GM21360 (cell line): ENCODE data around the gene MACO1.
A peak's percentile ranks its signal among the peaks of the same experiment; 100 is the strongest.

ENCODE experiments used
- ATAC-seq: cut with Tn5 transposase; IDR thresholded peaks from one replicate; pipeline ENCODE4 v1.9.1; 2021; ENCODE audit warnings: mild to moderate bottlenecking, moderate library complexity; ENCODE audit not compliant: unreplicated experiment

Gene MACO1

DNA sequence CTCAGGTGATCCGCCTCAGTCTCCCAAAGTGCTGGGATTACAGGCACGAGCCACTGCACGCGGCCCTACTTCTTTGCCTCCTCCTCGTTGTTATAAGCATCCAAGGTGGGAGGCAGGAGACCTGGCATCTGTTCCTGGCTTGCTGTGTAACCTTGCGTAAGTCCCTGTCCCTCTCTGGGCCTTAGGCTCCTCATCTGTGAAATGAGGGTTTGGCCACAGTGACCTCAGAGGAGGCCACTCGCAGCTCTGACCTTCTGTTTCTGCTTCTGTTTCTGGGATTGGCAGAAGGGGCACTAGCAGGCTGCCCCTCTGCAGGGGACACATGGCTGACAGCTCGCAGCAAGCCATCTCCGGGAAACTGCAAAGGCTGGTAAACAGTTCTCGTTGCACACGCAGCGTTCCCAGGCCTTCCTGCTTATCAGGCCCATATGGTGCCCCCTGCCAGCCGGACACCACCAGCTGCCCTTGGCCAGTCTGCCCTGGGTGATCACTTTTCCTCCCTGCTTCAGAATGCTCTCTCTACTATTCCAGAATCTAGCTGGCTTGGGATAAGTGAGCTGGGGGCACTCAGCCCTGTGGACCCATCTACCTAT lies 110.1 kb downstream of the MACO1 start:
- no peak for ATAC-seq

DNA sequence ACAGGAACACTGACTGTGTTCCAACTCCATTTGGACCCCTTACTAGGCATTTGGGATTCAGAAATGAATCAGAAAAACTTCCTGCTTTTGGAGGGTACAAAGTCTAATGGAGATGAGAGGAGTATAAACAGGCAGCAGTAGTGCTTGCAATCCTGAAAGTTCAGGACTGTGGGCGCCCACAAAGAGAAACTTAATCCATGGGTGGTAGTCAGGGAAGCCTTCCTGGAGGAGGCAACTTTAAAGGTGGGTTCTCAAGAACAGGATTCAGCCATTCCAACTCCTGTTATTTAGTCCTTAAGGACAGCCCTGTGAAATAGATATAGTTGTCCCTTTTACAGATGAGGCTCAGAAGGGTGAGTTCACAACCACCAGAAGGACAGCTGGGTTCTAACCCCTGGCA lies 110.7 kb downstream of the MACO1 start:
- ATAC-seq = no peak

DNA sequence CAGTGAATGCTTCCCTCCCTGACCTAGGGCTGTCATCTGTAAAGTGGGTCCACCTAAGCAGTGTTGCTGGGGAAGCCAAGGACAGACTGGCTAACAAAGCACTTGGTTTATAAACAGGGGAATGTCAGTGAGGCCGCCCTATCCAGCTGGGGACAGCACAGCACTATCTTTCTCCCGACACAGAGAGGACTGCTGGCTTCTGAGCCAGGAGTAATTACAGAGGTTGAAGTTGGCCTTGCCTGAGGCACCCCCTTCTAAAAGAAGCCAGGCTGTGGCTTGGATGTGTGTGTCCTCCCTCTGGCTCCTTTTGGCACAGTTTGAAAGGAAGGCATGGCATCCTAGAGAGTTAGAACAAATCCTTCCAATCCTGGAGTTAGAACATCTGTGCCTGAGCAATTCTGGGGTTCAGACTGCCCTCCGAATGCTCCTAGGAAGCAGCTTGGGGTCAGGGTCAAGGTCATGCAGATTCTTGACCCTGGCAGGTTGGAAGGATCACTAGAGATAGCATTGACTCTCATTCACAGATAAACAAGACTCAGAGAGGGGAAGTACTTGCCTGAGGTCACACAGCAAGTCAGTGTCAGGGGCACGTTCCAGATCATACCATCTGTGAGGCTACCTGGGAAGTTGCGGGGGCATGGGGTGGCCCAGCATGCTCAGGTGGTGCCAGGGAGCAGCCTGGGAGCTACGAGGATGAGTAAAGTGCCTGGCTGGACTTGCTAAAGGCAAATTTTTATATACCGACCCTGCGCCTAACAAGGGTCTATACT lies 111.4 kb downstream of the MACO1 start:
- no peak for ATAC-seq

DNA sequence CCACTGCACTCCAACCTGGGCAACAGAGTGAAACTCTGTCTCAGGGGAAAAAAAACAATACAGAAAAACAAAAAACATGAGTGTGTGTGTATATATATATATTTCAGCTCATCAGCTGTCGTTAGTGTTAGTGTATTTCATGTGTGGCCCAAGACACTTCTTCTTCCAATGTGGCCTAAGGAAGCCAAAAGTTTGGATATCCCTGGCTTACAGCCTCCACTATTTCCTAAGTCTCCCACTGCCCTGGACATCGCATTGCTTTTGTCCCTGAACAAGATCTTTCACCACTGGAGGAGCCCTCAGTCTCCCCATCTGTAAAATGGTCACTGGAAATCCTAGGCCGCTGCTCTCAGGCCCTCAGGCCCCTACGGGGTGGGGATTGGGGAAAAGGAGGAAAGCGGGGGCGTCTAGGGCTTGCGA lies 112.3 kb downstream of the MACO1 start:
- no peak for ATAC-seq

DNA sequence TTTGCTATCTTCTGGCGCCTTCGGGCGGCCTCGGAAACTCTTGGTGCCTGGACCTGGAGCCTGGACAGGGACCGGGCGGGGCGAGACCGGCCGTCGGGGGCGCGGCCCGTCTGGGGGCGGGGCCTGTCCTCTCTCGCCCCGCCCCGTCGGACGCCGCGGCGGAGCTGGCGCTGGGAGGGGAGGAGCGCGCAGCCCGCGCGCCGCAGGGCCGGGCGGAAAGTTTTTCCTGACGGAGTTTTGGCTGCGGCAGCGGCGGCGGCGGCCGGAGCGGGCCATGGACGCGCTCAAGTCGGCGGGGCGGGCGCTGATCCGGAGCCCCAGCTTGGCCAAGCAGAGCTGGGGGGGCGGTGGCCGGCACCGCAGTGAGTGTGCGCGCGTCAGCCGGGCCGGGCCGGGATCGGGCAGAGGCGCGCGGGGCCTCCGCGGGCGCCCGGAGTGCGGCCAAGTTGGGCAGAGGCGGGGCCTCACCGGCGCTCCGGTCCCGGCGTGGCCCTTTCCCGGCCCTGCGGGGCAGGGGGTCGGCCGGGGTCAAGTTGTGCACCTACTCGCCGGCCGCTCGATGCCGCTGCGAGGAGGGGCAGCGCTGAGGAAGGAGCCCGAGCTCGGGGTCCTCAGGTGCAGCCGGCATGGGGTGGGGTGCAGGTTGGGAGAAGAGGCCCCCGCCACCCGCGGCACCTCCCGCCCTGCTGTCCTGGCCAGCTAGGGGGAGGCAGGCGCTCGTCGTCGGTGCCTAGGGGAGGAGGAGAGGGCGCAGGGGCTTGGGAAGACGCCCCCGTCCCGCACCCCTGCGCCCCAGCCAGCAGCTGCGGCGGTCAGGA lies 112.9 kb downstream of the MACO1 start, which contains the start of gene LDLRAP1:
Gene LDLRAP1, plus strand, starts transcription at position 182 of the 818 bp plus-strand sequence. Its CDS starts 93 bp downstream, at position 275.
- peak; percentile 63 for ATAC-seq

DNA sequence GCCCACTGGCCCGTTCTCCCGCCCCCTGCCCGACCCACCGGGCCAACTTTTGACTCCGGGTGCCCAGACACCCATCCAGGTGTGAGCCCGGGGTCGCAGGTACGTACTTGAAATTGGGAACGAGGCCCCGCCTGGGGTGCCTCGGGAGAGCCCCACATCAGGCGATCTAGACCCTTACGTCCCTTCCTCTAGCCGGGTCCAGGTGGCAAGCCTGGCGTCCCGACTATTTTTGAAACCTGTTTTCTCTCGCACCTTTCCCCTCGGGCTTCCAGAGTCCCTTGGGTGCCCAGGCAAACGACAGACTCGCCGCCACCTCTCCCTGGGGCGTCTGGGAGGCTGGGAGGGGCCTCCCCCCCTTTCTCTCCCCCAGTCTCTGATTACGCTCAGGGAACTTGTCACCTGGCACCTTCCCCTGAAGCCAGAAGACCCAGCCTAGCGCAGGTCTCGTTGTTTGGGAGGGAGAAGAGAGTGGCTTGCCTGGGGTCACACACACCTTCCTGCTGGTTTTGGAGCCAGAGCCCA lies 113.6 kb downstream of the MACO1 start:
- ATAC-seq = no peak

DNA sequence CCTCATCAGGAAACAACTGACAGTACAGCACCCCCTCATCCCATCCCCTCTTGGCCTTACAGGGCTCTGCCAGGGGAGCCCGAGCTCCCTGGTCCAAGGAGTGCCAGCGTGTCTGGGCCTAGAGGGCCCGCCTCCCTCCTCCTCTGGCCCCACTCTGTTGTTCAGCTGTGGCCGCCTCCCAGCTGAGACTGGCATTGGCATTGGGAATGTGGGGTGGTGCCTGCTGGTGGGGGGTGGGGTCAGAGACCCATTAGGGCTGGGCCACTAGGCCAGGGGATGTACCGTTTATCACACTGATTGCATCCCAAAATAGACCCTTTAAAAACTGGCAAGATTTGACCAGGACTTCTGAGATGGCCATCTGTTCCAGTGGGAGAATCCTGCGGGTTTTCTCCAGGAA lies 114.1 kb downstream of the MACO1 start:
- ATAC-seq = no peak

DNA sequence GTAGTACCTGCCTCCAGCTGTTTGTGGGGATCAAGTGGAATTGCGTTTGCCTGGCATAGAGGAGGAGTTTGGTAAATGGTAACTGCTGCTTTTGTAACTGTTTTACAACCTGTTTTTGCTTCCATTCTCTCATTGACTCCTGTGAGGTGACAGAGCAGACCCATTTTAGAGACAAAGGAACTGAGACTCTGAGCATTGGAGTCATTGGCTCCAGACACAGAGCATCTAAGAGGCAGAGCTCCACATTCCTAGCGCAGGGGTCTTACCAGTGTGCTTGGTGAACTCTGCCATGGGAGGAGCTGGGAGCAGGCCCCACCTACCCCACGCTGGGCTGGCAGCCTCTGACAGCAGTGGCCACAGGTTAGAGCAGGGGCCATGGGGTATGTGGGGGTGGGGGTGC lies 115.1 kb downstream of the MACO1 start:
- no peak for ATAC-seq

DNA sequence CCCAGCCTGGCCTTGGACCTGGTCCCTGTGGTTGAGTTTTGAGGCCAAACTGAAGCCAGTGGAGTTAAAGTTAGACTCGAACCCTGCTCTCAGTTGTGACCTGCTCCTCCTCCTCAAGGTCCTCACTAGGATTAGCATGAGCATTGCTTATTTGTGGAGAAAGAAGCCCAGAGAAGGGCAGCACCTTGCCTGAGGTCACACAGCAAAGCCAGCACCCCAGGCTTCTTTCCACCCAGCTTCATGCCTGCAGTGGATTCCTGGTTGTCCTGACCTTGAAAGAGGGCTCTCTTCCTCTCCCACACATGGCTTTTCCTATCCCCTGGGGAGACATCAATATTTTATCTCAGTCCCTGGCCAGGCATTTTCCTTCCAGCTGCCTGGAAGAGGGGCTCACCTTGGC lies 115.5 kb downstream of the MACO1 start:
- ATAC-seq = no peak

DNA sequence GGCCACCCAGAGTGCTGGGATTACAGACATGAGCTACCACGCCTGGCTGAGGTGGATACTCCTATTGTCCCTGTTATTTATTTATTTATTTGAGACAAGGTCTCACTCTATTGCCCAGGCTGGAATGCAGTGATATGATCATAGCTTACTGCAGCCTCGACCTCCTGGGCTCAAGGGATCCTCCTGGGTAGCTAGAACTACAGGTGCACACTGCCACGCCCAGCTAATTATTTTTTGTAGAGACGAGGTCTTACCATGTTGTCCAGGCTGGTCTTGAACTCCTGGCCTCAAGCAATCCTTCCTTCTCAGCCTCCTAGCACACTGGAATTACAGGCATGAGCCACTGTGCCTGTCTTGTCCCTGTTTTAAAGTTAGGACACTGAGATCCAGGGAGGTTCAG lies 117.9 kb downstream of the MACO1 start:
- ATAC-seq = no peak

DNA sequence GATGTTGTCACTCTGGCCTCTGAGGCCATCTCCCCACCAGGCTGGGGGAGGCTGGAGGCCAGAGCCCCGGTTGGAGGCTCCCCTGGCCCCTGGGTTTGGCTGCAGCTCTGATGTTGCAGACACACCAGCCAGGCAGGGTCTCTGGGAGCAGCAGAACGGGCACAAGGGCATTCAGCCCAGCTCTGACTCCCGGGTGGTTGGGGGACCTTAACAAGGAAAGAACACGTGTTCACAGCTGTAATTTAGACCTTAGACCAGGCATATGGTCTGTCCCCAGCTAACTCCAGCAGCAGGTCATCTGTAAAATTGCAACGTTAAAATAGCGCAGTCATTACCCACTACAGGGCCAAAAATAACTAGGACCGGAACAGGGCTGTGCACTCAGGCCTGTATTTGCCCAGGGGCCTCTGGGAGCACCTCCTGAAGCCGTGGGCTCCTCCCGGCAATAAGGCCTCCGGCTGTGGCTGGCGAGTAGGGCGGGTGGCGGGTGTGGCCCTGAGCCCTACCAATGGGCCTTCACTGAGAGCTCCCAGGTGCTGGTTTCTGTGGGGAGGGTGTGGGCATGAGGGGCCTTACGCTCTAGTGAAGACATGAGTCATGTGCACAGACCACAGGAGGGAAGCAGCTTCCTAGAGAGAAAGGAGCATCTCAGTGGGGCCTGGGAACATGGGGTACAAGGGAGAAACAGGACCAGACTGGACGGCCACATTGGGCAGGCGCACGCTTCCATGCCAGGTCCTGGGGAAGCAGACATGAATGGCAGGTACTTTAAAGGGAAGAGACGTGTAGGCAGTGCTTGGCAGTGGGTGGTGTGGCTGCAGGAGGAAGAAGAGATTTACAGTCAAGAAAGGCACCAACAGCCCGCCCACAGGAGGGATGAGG lies 118.8 kb downstream of the MACO1 start:
- ATAC-seq = peak; percentile 75
